ENCODE data around the gene H3-3A. TPM values are rescaled to one million over a fixed set of nuclear protein-coding genes. Genes with fewer than 3 reads are reported as not detected.
A peak's percentile ranks its signal among the peaks of the same experiment; 100 is the strongest.
"Not testable (repeated sequence)": the region's sequence is repeated elsewhere in the genome, so short reads cannot be mapped to it uniquely, and the experiment has no call there.

The H3-3A gene
- total RNA-seq, 1 donor from 2014 or later: 482 TPM

- no peak for DNase-seq
Measured at GRCh38 chr1:226085675-226086285, 23.3 kb downstream of the H3-3A start.

GRCh38 chr1:226086776-226087175 is 24.3 kb downstream of the H3-3A start:
- peak; percentile 34 for DNase-seq

DNA sequence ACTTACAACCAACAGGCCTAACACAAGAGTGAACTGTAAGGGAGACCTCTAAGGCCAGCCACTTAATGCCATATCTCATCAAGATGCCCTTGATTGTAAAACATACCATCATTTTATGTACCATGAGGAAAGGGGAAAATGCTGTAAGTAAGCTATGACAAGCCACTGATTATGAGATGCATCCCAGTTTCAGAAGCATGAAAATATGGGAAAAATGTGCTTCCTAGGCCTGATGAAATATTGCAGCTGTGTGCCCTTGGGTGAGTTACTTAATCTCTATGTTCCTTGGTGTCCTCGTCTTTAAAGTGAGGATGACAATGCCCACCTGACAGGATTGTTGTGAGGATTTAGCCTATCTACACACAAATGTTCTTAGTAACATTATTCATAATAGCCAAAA is 28.9 kb downstream of the H3-3A start:
- no peak for DNase-seq

GRCh38 chr1:226092048-226092820 is 29.7 kb downstream of the H3-3A start:
- DNase-seq: not testable (repeated sequence)

- no peak for DNase-seq
Measured at GRCh38 chr1:226092965-226093364, 30.4 kb downstream of the H3-3A start.

- no peak for DNase-seq
Measured at GRCh38 chr1:226093621-226094020, 31.1 kb downstream of the H3-3A start.

GRCh38 chr1:226094451-226094850 is 31.9 kb downstream of the H3-3A start:
- DNase-seq: no peak

- no peak for DNase-seq
Measured at GRCh38 chr1:226095286-226095685, 32.8 kb downstream of the H3-3A start.

DNA sequence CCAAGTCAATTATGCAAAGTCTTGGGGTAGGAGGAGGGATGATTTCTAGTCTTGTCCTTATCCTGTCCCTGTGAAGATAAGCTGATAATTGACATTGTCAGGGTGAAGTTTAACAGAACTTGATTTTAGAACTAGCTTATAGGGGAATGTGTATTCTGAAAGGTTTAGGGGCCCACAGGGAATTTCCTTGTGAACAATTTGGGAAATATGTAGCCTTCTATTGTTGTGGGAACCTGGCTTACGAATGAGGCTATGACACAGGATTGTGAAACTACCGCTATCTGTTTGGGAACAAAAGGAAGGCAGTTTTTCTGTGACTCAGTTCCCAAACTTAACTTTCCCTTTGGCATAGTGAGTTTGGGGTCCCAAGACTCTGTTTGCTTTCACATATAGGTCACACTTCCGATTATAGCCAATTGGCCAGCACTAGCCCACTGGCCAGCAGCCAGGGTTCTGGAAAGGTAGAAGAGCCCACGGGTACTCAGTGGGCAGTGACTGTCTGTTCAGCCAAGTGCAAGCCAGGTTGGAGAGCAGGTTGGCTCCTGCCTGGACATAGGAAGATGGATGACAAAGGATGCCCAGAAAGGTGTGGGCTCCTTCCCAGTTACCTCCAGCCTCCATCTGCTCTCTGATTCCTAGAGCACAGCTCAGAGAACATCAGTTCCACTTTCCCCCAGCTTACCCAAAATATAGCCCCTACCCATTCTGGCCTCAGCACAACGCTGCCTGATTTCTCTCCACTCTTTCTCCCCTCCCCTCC is 35.5 kb downstream of the H3-3A start:
- no peak for DNase-seq

DNA sequence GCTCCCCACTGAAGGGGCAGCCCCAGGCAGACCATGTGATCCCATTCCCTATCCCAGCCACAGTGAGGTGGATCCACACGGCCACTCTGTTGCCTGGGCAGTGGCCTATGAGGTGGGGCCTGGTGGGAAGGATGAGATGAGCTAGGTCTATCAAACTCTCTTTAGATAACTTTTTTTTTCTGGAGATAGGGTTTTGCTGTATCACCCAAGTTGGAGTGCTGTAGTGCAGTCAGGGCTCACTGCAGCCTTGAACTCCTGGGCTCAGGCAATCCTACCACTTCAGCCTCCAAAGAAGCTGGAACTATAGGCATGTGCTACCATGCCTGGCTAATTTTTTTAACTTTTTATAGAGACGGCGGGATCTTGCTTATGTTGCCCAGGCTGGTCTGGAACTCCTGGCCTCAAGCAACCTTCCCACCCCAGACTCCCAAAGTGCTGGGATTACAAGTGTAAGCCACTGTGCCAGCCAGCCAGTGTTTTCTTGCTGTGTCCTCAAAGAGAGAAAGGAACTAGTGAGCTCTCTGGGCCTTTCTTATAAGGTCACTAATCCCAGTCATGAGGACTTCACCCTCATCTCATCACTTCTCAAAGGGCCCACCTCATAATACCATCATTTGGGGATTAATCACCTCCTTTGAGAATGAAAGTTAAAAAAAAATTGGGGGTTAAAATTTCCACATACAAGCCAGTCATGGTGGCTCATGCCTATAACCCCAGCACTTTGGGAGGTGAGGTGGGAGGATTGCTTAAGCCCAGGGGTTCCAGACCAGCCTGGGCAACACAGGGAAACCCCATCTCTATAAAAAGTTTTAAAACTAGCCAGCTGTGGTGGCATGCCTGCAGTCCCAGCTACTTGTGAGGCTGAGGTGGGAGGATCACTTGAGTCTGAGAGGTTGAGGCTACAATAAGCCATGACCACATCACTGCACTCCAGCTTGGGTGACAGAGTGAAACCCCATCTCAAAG is 36.6 kb downstream of the H3-3A start:
- DNase-seq: no peak

- DNase-seq: no peak
Measured at GRCh38 chr1:226100436-226101391, 38.2 kb downstream of the H3-3A start.

DNA sequence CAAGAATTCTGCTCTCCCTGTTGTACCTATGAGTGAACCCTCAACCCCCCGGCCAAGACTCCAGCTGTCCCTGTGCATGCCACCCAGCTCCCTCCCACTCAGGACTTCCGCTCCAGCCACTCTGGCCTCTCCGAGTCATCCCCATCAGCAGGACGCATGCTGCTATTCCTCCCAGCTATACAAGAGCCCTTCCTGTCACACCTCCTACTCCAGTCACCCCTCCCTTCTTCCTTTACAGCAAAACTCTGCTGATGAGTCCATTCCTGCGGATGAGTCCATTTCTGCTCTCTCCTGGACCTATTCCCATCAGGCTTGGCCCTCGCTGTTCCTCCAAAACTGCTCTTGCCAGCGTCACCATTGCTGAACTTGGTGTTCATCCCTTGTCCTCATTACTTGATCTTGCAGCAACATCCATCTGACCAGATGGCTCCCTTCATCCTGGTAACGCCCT is 42.2 kb downstream of the H3-3A start:
- no peak for DNase-seq

DNA sequence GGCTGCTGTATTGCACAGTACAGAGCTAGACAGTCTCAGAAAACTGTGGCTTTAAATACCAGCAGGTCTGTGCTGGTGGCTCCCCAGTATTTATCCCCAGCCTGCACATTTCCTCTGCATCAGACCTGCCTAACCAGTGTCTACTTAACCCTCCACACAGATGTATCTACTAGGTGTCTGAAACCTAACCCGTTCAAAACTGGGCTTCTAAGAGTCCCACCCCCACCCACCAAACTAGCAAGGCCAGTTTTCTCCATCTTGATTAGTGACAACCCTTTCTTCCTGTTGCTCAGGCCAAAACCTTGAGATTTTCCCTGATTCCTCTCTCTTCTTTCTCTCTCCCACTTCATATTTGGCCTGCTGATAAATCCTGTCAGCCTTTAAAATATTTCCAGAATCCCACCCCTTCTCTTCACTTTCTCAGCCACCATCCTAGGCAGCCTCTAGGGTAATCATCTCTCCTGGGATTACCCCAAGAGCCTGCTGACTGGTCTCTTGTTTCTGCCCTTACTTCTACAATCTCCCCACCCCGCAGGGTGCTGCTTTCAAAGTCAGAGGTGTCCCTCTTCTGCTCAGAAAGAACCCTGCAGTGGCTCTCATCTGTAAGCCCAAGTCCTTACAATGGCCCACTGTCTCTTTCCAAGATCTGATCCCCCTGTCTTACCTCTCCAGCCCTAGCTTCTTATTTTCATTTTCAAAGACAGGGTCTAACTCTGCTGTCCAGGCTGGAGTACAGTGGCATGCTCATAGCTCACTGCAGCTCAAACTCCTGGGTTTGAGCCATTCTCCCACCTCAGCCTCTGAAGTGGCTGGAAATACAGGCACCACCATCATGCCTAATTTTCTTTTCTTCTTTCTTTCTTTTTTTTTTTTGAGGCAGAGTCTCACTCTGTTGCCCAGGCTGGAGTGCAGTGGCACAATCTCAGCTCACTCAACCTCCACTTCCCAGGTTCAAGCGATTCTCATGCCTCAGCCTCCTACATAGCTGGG is 45.2 kb downstream of the H3-3A start:
- DNase-seq: no peak

DNA sequence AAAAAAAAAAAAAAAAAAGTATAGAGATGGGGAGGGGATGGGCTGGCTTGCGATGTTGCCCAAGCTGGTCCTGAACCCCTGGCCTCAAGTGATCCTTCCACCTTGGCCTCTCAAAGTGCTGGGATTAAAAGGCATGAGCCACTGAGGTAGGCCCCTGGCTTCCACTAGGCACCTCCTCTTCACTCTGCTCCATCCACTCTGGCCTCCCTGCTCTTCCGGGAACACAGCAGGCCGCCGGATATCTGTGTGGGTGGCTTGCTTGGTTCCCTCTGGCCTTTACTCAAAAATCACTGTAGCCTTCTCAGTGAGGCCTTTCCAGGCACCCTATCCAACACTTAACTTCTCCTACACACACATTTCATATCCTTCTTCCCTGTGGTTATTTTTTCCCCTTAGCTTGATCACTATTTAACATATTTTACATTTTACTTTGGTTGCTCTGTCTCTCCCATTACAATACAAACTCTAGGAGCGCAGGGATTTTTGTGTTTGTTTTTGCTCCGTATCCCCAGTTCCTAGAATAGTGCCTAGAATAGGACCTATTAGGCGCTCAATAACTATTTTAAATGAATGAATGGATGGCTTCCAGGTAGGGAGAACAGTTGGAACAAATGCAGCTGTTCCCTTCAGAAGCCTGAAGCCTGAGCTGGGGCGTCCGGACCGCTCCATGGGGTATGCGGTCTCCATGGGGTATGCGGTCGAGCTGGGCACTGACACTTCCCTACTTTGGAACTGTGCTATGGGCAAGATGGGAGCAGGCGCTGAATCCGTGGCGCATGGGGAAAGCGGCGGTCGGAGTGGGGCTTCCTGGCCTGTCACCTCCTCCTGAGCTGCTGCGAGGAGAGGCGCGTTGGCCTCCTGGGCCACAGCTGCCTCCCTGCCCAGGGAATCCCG is 46.7 kb downstream of the H3-3A start:
- DNase-seq: no peak

GRCh38 chr1:226109829-226110248 is 47.3 kb downstream of the H3-3A start:
- DNase-seq: peak; percentile 96

DNA sequence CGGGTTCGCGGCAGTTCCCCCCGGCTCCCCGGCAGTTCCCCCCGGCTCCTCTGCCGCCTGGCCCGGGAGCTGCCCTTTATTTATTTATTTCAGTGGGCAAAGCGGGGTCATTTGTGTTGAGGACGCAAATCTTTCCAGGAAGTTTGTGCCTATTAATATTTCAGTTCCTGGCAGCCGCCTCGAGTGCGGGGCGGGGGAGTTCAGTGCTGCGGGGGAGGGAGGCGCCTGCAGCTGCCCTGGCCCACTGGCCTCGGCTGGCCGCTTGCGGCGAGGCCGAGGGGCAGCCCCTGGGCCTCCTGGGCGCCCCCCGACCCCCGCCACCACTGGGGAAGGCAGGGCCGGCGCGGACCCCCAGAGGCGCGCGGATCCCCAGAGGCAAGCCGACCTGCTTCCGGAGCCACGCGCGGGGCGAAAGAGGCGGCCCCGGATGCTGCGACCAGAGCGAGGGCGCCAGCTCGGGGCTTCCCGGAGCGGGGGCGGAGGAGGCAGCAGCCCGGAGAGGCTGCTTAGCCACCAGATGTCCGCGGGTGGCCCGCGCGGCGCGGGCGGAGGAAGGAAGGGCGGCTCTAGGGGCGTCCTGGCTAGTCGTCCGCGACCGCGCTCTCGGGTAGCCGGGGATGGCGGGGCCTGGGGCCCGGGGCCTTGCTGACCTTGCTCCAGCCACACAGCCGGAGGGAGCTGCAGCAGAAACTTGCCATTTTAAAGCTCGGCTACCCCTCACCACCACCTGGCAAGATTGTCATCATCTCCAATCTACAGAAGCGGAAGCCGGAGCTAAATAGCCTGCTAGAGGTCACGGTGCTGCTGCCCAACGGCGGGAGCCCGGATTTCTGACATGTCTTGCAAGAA is 48.0 kb downstream of the H3-3A start:
- DNase-seq: peak; percentile 88

Measured in tongue (tissue), 2 donors.